ENCODE data around the gene DOP1B. TPM values are rescaled to one million over a fixed set of nuclear protein-coding genes. Genes with fewer than 3 reads are reported as not detected.
"Not testable (repeated sequence)": the region's sequence is repeated elsewhere in the genome, so short reads cannot be mapped to it uniquely, and the experiment has no call there.

Gene DOP1B
- total and polyA plus RNA-seq, 2 of the 4 experiments (the other 2 are of a cell fraction) = 8.8 to 13.0 TPM

DNA sequence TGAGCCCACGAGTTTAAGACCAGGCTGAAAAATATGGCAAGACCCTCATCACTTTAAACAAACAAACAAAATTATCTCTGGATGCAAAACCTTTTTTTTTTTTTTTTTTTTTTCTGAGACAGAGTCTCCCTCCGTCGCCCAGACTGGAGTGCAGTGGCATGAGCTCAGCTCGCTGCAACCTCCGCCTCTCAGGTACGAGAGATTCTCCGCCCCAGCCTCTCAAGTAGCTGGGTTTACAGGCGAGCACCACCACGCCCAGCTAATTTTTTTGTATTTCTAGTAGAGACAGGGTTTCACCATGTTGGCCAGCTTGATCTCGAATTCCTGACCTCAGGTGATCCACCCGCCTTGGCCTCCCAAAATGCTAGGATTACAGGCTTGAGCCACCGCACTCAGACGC is 16.8 kb upstream of the DOP1B start:
- peaks cover 4 to 12% of the 10 kb centered on the region in 2 experiments; a peak in 2 of 4 replicates for H3K79me1 ChIP-seq (ENCODE audit: low read depth in 1 of 2, low read length in 2 of 2)
- intact Hi-C loops (cut with micrococcal nuclease); H2BK120ac ChIP-seq (ENCODE audit: low read depth, low read length); H3K9me3 ChIP-seq (ENCODE audit: control insufficient read depth, insufficient read depth, low read length); H2AK5ac ChIP-seq (ENCODE audit: low read depth, low read length); H2BK20ac ChIP-seq (ENCODE audit: low read depth, low read length); H3K4me3 ChIP-seq (ENCODE audit: insufficient read depth, low read depth, low read length); H3K9me1 ChIP-seq (ENCODE audit: insufficient read depth, low read length); H3K4me2 ChIP-seq (ENCODE audit: low read depth, low read length); H4K20me1 ChIP-seq (ENCODE audit: insufficient read depth, low read length); DNase-seq; H2BK5ac ChIP-seq (ENCODE audit: low read depth, low read length, poor library complexity, severe bottlenecking); H3K27ac ChIP-seq (ENCODE audit: insufficient read depth, low read length); H4K5ac ChIP-seq (ENCODE audit: low read depth, low read length); H3K9ac ChIP-seq (ENCODE audit: low read depth, low read length); H3K36me3 ChIP-seq (ENCODE audit: control insufficient read depth, insufficient read depth, low read length); H3K18ac ChIP-seq (ENCODE audit: low read depth, low read length); H3K4ac ChIP-seq (ENCODE audit: low read depth, low read length); ATAC-seq (ENCODE audit: low read depth); H3K27me3 ChIP-seq (ENCODE audit: control insufficient read depth, insufficient read depth, low read length); H3K56ac ChIP-seq (ENCODE audit: extremely low read depth, insufficient read depth, low read length); H2AK9ac ChIP-seq (replicated peaks; ENCODE audit: low read depth, low read length, poor library complexity); in situ Hi-C loops (cut with MboI; ENCODE audit: low sequenced_read_pairs); H4K8ac ChIP-seq (ENCODE audit: low read depth in 2 of 2, low read length in 2 of 2); H2AFZ ChIP-seq (replicated peaks; ENCODE audit: low read length, poor library complexity); H3K23ac ChIP-seq (ENCODE audit: low read depth, low read length); H4K91ac ChIP-seq (ENCODE audit: insufficient read depth, low read depth, low read length); H3K14ac ChIP-seq (replicated peaks; ENCODE audit: low read depth, low read length); H3K4me1 ChIP-seq (ENCODE audit: control insufficient read depth, insufficient read depth, low read length); dilution Hi-C loops (cut with HindIII; ENCODE audit: low sequenced_read_pairs, unreplicated experiment); H2BK15ac ChIP-seq (ENCODE audit: low read depth, low read length); POLR2A ChIA-PET (ENCODE audit: unreplicated experiment); BruUV-seq (replicated peaks): not testable (repeated sequence)
- CTCF ChIA-PET = interaction anchor here (0.7 kb wide), 1 partner anchor 15 kb away, joined by 3 read pairs; no protein-coding TSS in a partner anchor
- 93% methylated on average over 3 of the region's 13 CpGs; no CpG with 5 or more reads in 1 of the 2 experiments for WGBS, 2 experiments (ENCODE audit: extremely low coverage in 2 of 2, insufficient read length in 1 of 2)

Measured in IMR-90 (cell line).